ENCODE results near the gene LMX1A.
A peak's percentile ranks its signal among the peaks of the same experiment; 100 is the strongest.

- TF ChIP-seq, protein P1, sequence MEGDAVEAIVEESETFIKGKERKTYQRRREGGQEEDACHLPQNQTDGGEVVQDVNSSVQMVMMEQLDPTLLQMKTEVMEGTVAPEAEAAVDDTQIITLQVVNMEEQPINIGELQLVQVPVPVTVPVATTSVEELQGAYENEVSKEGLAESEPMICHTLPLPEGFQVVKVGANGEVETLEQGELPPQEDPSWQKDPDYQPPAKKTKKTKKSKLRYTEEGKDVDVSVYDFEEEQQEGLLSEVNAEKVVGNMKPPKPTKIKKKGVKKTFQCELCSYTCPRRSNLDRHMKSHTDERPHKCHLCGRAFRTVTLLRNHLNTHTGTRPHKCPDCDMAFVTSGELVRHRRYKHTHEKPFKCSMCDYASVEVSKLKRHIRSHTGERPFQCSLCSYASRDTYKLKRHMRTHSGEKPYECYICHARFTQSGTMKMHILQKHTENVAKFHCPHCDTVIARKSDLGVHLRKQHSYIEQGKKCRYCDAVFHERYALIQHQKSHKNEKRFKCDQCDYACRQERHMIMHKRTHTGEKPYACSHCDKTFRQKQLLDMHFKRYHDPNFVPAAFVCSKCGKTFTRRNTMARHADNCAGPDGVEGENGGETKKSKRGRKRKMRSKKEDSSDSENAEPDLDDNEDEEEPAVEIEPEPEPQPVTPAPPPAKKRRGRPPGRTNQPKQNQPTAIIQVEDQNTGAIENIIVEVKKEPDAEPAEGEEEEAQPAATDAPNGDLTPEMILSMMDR (conservative IDR thresholded peaks at IDR 0.05; ENCODE audit: low read depth, low read length): no peak
- peak; percentile 93 for TF ChIP-seq EZH2 (IDR thresholded peaks at IDR 0.05; ENCODE audit: borderline replicate concordance, low read depth, low read length, poor library complexity, severe bottlenecking)
These were observed at the start of gene LMX1A for GRCh38 chr1:165355977-165356811.
